GM12878 (cell line): ENCODE measurements around the gene COPG2. TPM values are rescaled to one million over a fixed set of nuclear protein-coding genes. Genes with fewer than 3 reads are reported as not detected.
A peak's percentile ranks its signal among the peaks of the same experiment; 100 is the strongest.

Experiments
- ASH2L ChIP-seq: fragments of 300-600, 200-600 bp; sonication (generic); IDR thresholded peaks from 2 replicates; pipeline ENCODE4 v1.6.1; 2017; ENCODE audit warnings: low read depth, mild to moderate bottlenecking, borderline replicate concordance
- ATF3 ChIP-seq: IDR thresholded peaks from 2 replicates; pipeline ENCODE4 v1.6.1; 2011; ENCODE audit warnings: low read depth, mild to moderate bottlenecking, low read length, moderate library complexity, borderline replicate concordance; ENCODE audit errors: extremely low read depth
- BCL11A ChIP-seq: IDR thresholded peaks from 2 replicates; pipeline ENCODE4 v1.6.1; 2011; ENCODE audit warnings: low read depth, low read length
- BHLHE40 ChIP-seq, 2 experiments: fragments of 450-650 bp in 1 of 2; IDR thresholded peaks; 2 replicates each; pipeline ENCODE4 v1.6.1; 2011 to 2017; ENCODE audit warnings: low read depth in 2 of 2, borderline replicate concordance in 1 of 2, improper control_type of control experiment in 1 of 2, low read length in 1 of 2, mild to moderate bottlenecking in 1 of 2
- CEBPB ChIP-seq, 2 experiments: fragments of 150-350 bp in 1 of 2; IDR thresholded peaks; 2 replicates each; pipeline ENCODE4 v1.6.1; 2012 to 2014; ENCODE audit warnings: low read depth in 2 of 2, low read length in 2 of 2, borderline replicate concordance in 1 of 2, inconsistent platforms in 1 of 2
- CHD2 ChIP-seq: IDR thresholded peaks from 2 replicates; pipeline ENCODE4 v1.6.1; 2011; ENCODE audit warnings: low read depth, low read length, improper control_type of control experiment, borderline replicate concordance
- GABPA ChIP-seq: IDR thresholded peaks from 2 replicates; pipeline ENCODE4 v1.6.1; 2014; ENCODE audit warnings: antibody characterized with exemption, low read depth, mild to moderate bottlenecking, inconsistent platforms
- HDGF ChIP-seq: fragments of 450-650 bp; IDR thresholded peaks from 2 replicates; pipeline ENCODE4 v1.6.1; 2016; ENCODE audit warnings: antibody characterized with exemption
- IKZF1 ChIP-seq: fragments of 450-650 bp; conservative IDR thresholded peaks from 2 replicates; pipeline ENCODE4 v1.6.1; 2017; ENCODE audit warnings: antibody characterized with exemption, mild to moderate bottlenecking
- IRF4 ChIP-seq: IDR thresholded peaks from 2 replicates; pipeline ENCODE4 v1.6.1; 2011; ENCODE audit warnings: low read depth, low read length
- KLF5 ChIP-seq: fragments of 450-650 bp; IDR thresholded peaks from 2 replicates; pipeline ENCODE4 v1.6.1; 2014; ENCODE audit warnings: mild to moderate bottlenecking; ENCODE audit not compliant: partially characterized antibody
- MLLT1 ChIP-seq: fragments of 450-650 bp; IDR thresholded peaks from 2 replicates; pipeline ENCODE4 v1.6.1; 2016; ENCODE audit warnings: mild to moderate bottlenecking
- NFYB ChIP-seq: IDR thresholded peaks from 2 replicates; pipeline ENCODE4 v1.6.1; 2011; ENCODE audit warnings: low read depth, mild to moderate bottlenecking, low read length, improper control_type of control experiment, moderate library complexity; ENCODE audit not compliant: insufficient read depth
- NKRF ChIP-seq: fragments of 450-650 bp; conservative IDR thresholded peaks from 2 replicates; pipeline ENCODE4 v1.6.1; 2017; ENCODE audit warnings: mild to moderate bottlenecking, moderate library complexity
- NR2F1 ChIP-seq: fragments of 450-650 bp; conservative IDR thresholded peaks from 2 replicates; pipeline ENCODE4 v1.6.1; 2017; ENCODE audit warnings: mild to moderate bottlenecking
- PBX3 ChIP-seq: IDR thresholded peaks from 2 replicates; pipeline ENCODE4 v1.6.1; 2011; ENCODE audit warnings: mild to moderate bottlenecking, low read depth, low read length, moderate library complexity; ENCODE audit not compliant: insufficient replicate concordance
- POLR2A ChIP-seq: IDR thresholded peaks from 2 replicates; pipeline ENCODE4 v1.6.1; 2011; ENCODE audit warnings: low read depth, mild to moderate bottlenecking, low read length
- RB1 ChIP-seq: fragments of 450-650 bp; formaldehyde crosslinking; IDR thresholded peaks from 2 replicates; pipeline ENCODE4 v1.6.1; 2017; ENCODE audit warnings: mild to moderate bottlenecking, borderline replicate concordance
- RUNX3 ChIP-seq: IDR thresholded peaks from 2 replicates; pipeline ENCODE4 v1.6.1; 2012; ENCODE audit warnings: low read length, inconsistent platforms
- SMAD5 ChIP-seq: IDR thresholded peaks from 2 replicates; pipeline ENCODE4 v1.6.1; 2016; ENCODE audit warnings: antibody characterized with exemption, low read depth
- SP1 ChIP-seq: IDR thresholded peaks from one replicate; pipeline ENCODE4 v1.6.1; 2011; ENCODE audit warnings: low read depth, low read length
- ZNF207 ChIP-seq: fragments of 450-650 bp; IDR thresholded peaks from 2 replicates; pipeline ENCODE4 v1.6.1; 2014; ENCODE audit warnings: antibody characterized with exemption, mild to moderate bottlenecking, borderline replicate concordance
- polyA plus RNA-seq, 11 experiments: library from polyadenylated mRNA; depleted of rRNA in 4 of 11; unstranded in 6 of 11; stranded (reverse) in 5 of 11; fragments of >200 nt; fragmentation: Nextera tagmentation in 4 of 11; fragmentation: Illumina TruSeq in 1 of 11; extraction: Ambion mirVana in 4 of 11; extraction: Trizol in 1 of 11; gene quantifications; 1 replicate in 1 of 11; 2 replicates in 10 of 11; pipeline versions ENCODE4 v1.2.1 to v1.2.3, GENCODE V29; 2011 to 2016; ENCODE audit warnings: inconsistent platforms in 2 of 11, missing spikeins in 2 of 11, low read depth in 1 of 11
- total RNA-seq, 4 experiments: library from RNA; depleted of rRNA in 3 of 4; stranded (reverse); fragments of >200 nt in 3 of 4; fragmentation: Illumina TruSeq in 1 of 4; extraction: Trizol in 1 of 4; gene quantifications; 2 replicates each; pipeline versions ENCODE4 v1.2.1 to v1.2.3, GENCODE V29; 2013 to 2021

COPG2 gene
- total and polyA plus RNA-seq, 10 of the 15 experiments (the other 5 are each of a cell fraction or from before 2014, with no cell fraction given) = 3.4 to 37.8 (median 16.7) TPM

- TF ChIP-seq SP1 = peak; percentile 84
- TF ChIP-seq RUNX3 = peak; percentile 47
- peak; percentile 65 for TF ChIP-seq IKZF1
- 0 out of 2 replicates have a peak, but pooled peaks have one; percentile 45 for TF ChIP-seq HDGF
- TF ChIP-seq ATF3 = no peak
- peak; percentile 74 for TF ChIP-seq CHD2
- TF ChIP-seq PBX3 = peak; percentile 96
- TF ChIP-seq NFYB = peak; percentile 84
- peak; percentile 76; the same call in 1 of the 2 replicates for TF ChIP-seq GABPA
- 0 out of 2 replicates have a peak, but pooled peaks have one; percentile 6 for TF ChIP-seq BCL11A
- TF ChIP-seq POLR2A = peak; percentile 74
- TF ChIP-seq RB1 = peak; percentile 70; the same call in 1 of the 2 replicates
- TF ChIP-seq NKRF = peak; percentile 49; the same call in 1 of the 2 replicates
- peak; percentile 46; the same call in 1 of the 2 replicates for TF ChIP-seq NR2F1
- TF ChIP-seq CEBPB (IDR thresholded peaks at IDR 0.05; ENCODE audit: borderline replicate concordance in 1 of 2, low read depth in 2 of 2, low read length in 2 of 2) = no peak
- TF ChIP-seq MLLT1 = peak; percentile 52; the same call in 1 of the 2 replicates
- 0 out of 2 replicates have a peak, but pooled peaks have one; percentile 37 for TF ChIP-seq ZNF207
- peak in 1 of 2 experiments; percentile 44; a peak in 1 of 4 replicates for TF ChIP-seq BHLHE40 (IDR thresholded peaks at IDR 0.05; ENCODE audit: borderline replicate concordance in 1 of 2, low read depth in 2 of 2, low read length in 1 of 2)
- 0 out of 2 replicates have a peak, but pooled peaks have one; percentile 56 for TF ChIP-seq ASH2L
- no peak for TF ChIP-seq IRF4
- TF ChIP-seq KLF5 = no peak
- TF ChIP-seq SMAD5 = peak; percentile 47; the same call in 1 of the 2 replicates
- TF ChIP-seq, all 136 proteins: peak for 29
These were observed at the start of gene COPG2 (continued) for GRCh38 chr7:130668258-130669084.
